Thymus (tissue), 11 donors: ENCODE data around the gene ITPR1. TPM values are rescaled to one million over a fixed set of nuclear protein-coding genes. Genes with fewer than 3 reads are reported as not detected.

Experiments
- DNase-seq, 9 donors: peaks; one replicate each; pipeline ENCODE4 v3.0.0-alpha.2; 2013; ENCODE audit warnings: low spot score in 9 of 9, low read depth in 6 of 9, missing footprints in 1 of 9
- H3K27ac ChIP-seq, 2 donors: one replicate each; pipeline ENCODE4 v1.5.1; 2013; ENCODE audit warnings: control low read depth in 1 of 2, low read depth in 1 of 2, low read length in 1 of 2, mild to moderate bottlenecking in 1 of 2, moderate library complexity in 1 of 2
- H3K27me3 ChIP-seq, 2 donors: one replicate each; pipeline ENCODE4 v1.5.1; 2013; ENCODE audit warnings: low read length in 1 of 2; ENCODE audit not compliant: control insufficient read depth in 2 of 2, insufficient read depth in 1 of 2
- H3K36me3 ChIP-seq, 2 donors: one replicate each; pipeline ENCODE4 v1.5.1; 2013; ENCODE audit warnings: low read length in 1 of 2, mild to moderate bottlenecking in 1 of 2, moderate library complexity in 1 of 2; ENCODE audit not compliant: control insufficient read depth in 2 of 2, insufficient read depth in 2 of 2
- H3K4me1 ChIP-seq, 2 donors: one replicate each; pipeline ENCODE4 v1.5.1; 2013; ENCODE audit warnings: low read length in 2 of 2; ENCODE audit not compliant: control insufficient read depth in 2 of 2, insufficient read depth in 2 of 2
- H3K4me3 ChIP-seq, 2 donors: one replicate each; pipeline ENCODE4 v1.5.1; 2013; ENCODE audit warnings: low read length in 2 of 2, control low read depth in 1 of 2, mild to moderate bottlenecking in 1 of 2
- H3K9me3 ChIP-seq, 2 donors: one replicate each; pipeline ENCODE4 v1.5.1; 2013; ENCODE audit warnings: low read length in 1 of 2, mild to moderate bottlenecking in 1 of 2; ENCODE audit not compliant: control insufficient read depth in 2 of 2, insufficient read depth in 1 of 2
- WGBS: extraction: QIAGEN DNeasy Blood & Tissue Kit; methylation state at CpG from one replicate; pipeline ENCODE4 v1.1.7; 2013; 5-methylcytosine and 5-hydroxymethylcytosine counted together
- polyA plus RNA-seq: library from polyadenylated mRNA; stranded (reverse); fragments of 200-250 nt; gene quantifications from one replicate; pipeline ENCODE4 v1.2.3, GENCODE V29; 2013
- total RNA-seq: library from RNA; stranded (reverse); fragments of 120-200 nt; gene quantifications from one replicate; pipeline ENCODE4 v1.2.4, GENCODE V29; 2013
- donor health status: healthy.

Gene ITPR1
- total and polyA plus RNA-seq, 2 donors = 23.9 to 36.6 TPM

GRCh38 chr3:4533489-4534443, 40.6 kb downstream of the ITPR1 start:
- 43% methylated on average over 14 of the region's 14 CpGs for WGBS
- Histone ChIP-seq H3K27me3 (no peaks in the 10 kb centered on the region), H3K27ac (no peak overlapping the region), H3K4me1 (peaks cover 0 to 8% of the 10 kb centered on the region in 2 donors), H3K36me3 (peaks cover 0 to 3% of the 10 kb centered on the region in 2 donors), H3K9me3 (no peaks in the 10 kb centered on the region), H3K4me3 (no peak overlapping the region)
- DNase-seq = no peak

GRCh38 chr3:4534906-4535305, 41.8 kb downstream of the ITPR1 start:
- Histone ChIP-seq H3K27ac (no peak overlapping the region), H3K36me3 (peaks cover 0 to 3% of the 10 kb centered on the region in 2 donors), H3K4me3 (no peak overlapping the region), H3K27me3 (no peaks in the 10 kb centered on the region), H3K9me3 (no peaks in the 10 kb centered on the region), H3K4me1 (peaks cover 0 to 8% of the 10 kb centered on the region in 2 donors)
- DNase-seq = no peak
- WGBS = 72% methylated on average over 5 of the region's 5 CpGs

- no peaks in the 10 kb centered on the region for H3K9me3 ChIP-seq
- H3K27ac ChIP-seq = no peak overlapping the region
- H3K4me1 ChIP-seq = peaks cover 0 to 8% of the 10 kb centered on the region in 2 donors
- H3K4me3 ChIP-seq = no peak overlapping the region
- WGBS = 96% methylated on average over 1 of the region's 1 CpG
- DNase-seq = no peak
- peaks cover 0 to 3% of the 10 kb centered on the region in 2 donors for H3K36me3 ChIP-seq
- H3K27me3 ChIP-seq = no peaks in the 10 kb centered on the region
These were observed 43.1 kb downstream of the ITPR1 start for GRCh38 chr3:4536260-4536659.

- no peaks in the 10 kb centered on the region for H3K27me3 ChIP-seq
- H3K4me1 ChIP-seq = no peaks in the 10 kb centered on the region
- peaks cover 0 to 3% of the 10 kb centered on the region in 2 donors for H3K36me3 ChIP-seq
- H3K9me3 ChIP-seq = no peaks in the 10 kb centered on the region
- WGBS = 98% methylated on average over 4 of the region's 4 CpGs
- no peak overlapping the region for H3K27ac ChIP-seq
- H3K4me3 ChIP-seq = no peak overlapping the region
- no peak for DNase-seq
These were observed 47.1 kb downstream of the ITPR1 start for GRCh38 chr3:4540267-4540666.

GRCh38 chr3:4543110-4543509, 50.0 kb downstream of the ITPR1 start:
- no peak for DNase-seq
- no peaks in the 10 kb centered on the region for H3K36me3 ChIP-seq
- H3K9me3 ChIP-seq = no peaks in the 10 kb centered on the region
- WGBS = 93% methylated on average over 2 of the region's 2 CpGs
- H3K4me1 ChIP-seq = no peaks in the 10 kb centered on the region
- H3K27ac ChIP-seq = no peak overlapping the region
- H3K4me3 ChIP-seq = no peak overlapping the region
- no peaks in the 10 kb centered on the region for H3K27me3 ChIP-seq

GRCh38 chr3:4546346-4547178, 53.4 kb downstream of the ITPR1 start:
- WGBS = 88% methylated on average over 9 of the region's 9 CpGs
- Histone ChIP-seq H3K36me3 (no peaks in the 10 kb centered on the region), H3K9me3 (no peaks in the 10 kb centered on the region), H3K27me3 (no peaks in the 10 kb centered on the region), H3K4me3 (no peak overlapping the region), H3K27ac (no peak overlapping the region), H3K4me1 (no peaks in the 10 kb centered on the region)
- no peak for DNase-seq

- Histone ChIP-seq H3K36me3 (no peaks in the 10 kb centered on the region), H3K4me1 (no peaks in the 10 kb centered on the region), H3K9me3 (no peaks in the 10 kb centered on the region), H3K27me3 (no peaks in the 10 kb centered on the region), H3K4me3 (no peak overlapping the region), H3K27ac (no peak overlapping the region)
- WGBS = 95% methylated on average over 4 of the region's 4 CpGs
- DNase-seq = no peak
These were observed 54.7 kb downstream of the ITPR1 start for GRCh38 chr3:4547799-4548198.

- Histone ChIP-seq H3K4me1 (no peaks in the 10 kb centered on the region), H3K36me3 (no peaks in the 10 kb centered on the region), H3K27ac (no peak overlapping the region), H3K9me3 (no peaks in the 10 kb centered on the region), H3K4me3 (no peak overlapping the region), H3K27me3 (no peaks in the 10 kb centered on the region)
- WGBS = 97% methylated on average over 4 of the region's 4 CpGs
- DNase-seq = no peak
These were observed 55.2 kb downstream of the ITPR1 start for GRCh38 chr3:4548356-4548755.

- Histone ChIP-seq H3K27ac (no peak overlapping the region), H3K4me1 (no peaks in the 10 kb centered on the region), H3K4me3 (no peak overlapping the region), H3K27me3 (no peaks in the 10 kb centered on the region), H3K36me3 (no peaks in the 10 kb centered on the region), H3K9me3 (no peaks in the 10 kb centered on the region)
- WGBS = 100% methylated on average over 2 of the region's 2 CpGs
- no peak for DNase-seq
These were observed 55.6 kb downstream of the ITPR1 start for GRCh38 chr3:4548780-4549179.
